A549 treated with DMSO at 1 μM for 4 hours (cell line): Measurements from ENCODE around the gene TRAPPC1. TPM values are rescaled to one million over a fixed set of nuclear protein-coding genes. Genes with fewer than 3 reads are reported as not detected.

ENCODE experiments used
- total RNA-seq: library from RNA; stranded (reverse); fragments of 200-300 nt; extraction: Qiagen RNA extraction; gene quantifications from 5 replicates; pipeline ENCODE4 v1.2.3, GENCODE V29; 2022; ENCODE audit warnings: low read depth

TRAPPC1 gene
- total RNA-seq, result 271 to 324 TPM (median 289 TPM) in 5 replicates

GRCh38 chr17:7931709-7932482, at the start of gene TRAPPC1, which contains the start of gene CNTROB:
Gene TRAPPC1 (minus strand): TSS chr17:7931946. CDS start chr17:7931829, 117 bp downstream.
Gene CNTROB (plus strand): TSS chr17:7932206. CDS start chr17:7933080, 874 bp downstream.

DNA sequence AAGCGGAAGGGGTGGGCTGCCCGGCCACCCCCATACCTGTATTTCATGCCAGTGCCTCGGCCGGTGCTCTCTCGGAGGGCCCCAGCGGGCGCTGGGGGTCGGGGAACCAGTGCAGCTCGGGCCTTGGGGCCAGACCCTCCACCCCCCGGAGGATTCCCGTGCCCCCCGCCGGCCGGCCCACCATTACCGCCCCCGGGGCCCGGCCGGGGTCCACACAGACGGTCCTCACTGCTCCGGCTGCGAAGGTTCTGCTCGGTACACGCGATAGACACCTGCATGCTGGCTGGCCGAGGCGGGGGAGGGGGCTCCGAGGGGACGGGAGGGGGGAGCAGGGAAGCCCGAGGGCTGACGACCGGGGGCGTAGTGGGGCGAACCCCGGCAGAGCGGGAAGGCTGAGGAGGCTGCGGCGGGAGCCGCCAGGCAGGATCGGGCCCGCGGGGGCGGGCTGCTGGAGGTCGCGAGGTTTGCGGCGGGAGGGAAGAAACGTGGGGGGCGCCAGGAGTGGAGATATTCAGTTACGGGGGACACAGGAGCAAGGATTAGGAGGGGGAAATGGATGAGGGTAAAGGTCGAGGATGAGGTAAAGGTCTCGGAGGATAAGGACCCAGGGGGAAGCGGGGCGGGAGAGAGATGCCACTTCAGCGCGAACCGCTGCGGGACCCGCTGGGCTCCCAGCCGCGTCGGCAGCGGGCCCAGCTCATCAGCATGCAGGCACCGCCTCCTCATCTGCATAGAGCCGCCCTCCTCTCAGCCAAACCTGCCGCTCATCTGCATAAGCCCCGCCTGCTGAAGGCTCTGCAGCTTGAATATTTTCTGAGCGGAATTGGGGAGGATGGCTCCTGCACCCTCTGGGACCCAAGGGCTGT, 2.4 kb downstream of the TRAPPC1 start, which contains the start of gene KCNAB3:
Gene KCNAB3 (minus strand): TSS at position 699 of the 866 bp plus-strand sequence. CDS start 421 bp downstream, at position 278.

GRCh38 chr17:7915611-7916384, 15.9 kb downstream of the TRAPPC1 start, which contains the start of gene RNF227:
Gene RNF227 (minus strand): TSS chr17:7916289. CDS start chr17:7916195, 94 bp downstream.

GRCh38 chr17:7888184-7888920, 43.4 kb downstream of the TRAPPC1 start, which contains the start of gene CHD3:
Gene CHD3 (plus strand): TSS chr17:7888789. CDS start chr17:7889001, 212 bp downstream.

Other genes with a start within 250 kb of the TRAPPC1 start
- gene TP53, start 244.5 kb downstream of the TRAPPC1 start, total RNA-seq, result 50.2 to 60.1 TPM (median 56.6 TPM) in 5 replicates
- gene WRAP53, start 243.5 kb downstream of the TRAPPC1 start, total RNA-seq, result 33.2 to 47.3 TPM (median 45.3 TPM) in 5 replicates
- 1.2 to 1.9 TPM (median 1.6 TPM) in 5 replicates for gene EFNB3, start 226.7 kb downstream of the TRAPPC1 start, total RNA-seq
- gene DNAH2, start 214.2 kb downstream of the TRAPPC1 start, total RNA-seq, result 0.01 to 0.09 TPM (median 0.02 TPM) in 5 replicates
- gene KDM6B, start 97.7 kb downstream of the TRAPPC1 start, total RNA-seq, result 17.7 to 24.0 TPM (median 19.0 TPM) in 5 replicates
- 0.57 to 1.7 TPM (median 0.96 TPM) in 5 replicates for gene TMEM88, start 76.9 kb downstream of the TRAPPC1 start, total RNA-seq
- 191 to 232 TPM (median 215 TPM) in 5 replicates for gene NAA38, start 74.4 kb downstream of the TRAPPC1 start, total RNA-seq
- gene CYB5D1, start 73.9 kb downstream of the TRAPPC1 start, total RNA-seq, result 21.2 to 25.1 TPM (median 23.1 TPM) in 5 replicates
- 66.5 to 79.7 TPM (median 70.3 TPM) in 5 replicates for gene CHD3, start 43.2 kb downstream of the TRAPPC1 start, total RNA-seq
- gene RNF227, start 15.7 kb downstream of the TRAPPC1 start, total RNA-seq, result 1.4 to 2.0 TPM (median 1.6 TPM) in 5 replicates
- gene KCNAB3, start 2.1 kb downstream of the TRAPPC1 start, total RNA-seq, result 1.8 to 3.3 TPM (median 2.4 TPM) in 5 replicates
- 37.7 to 45.9 TPM (median 41.4 TPM) in 5 replicates for gene CNTROB, start 260 bp upstream of the TRAPPC1 start, total RNA-seq
- gene GUCY2D, start 70.7 kb upstream of the TRAPPC1 start, total RNA-seq, result not detected in 5 replicates
- not detected in 5 replicates for gene ALOX15B, start 107.1 kb upstream of the TRAPPC1 start, total RNA-seq
- 0.75 to 2.1 TPM (median 1.2 TPM) in 5 replicates for gene ALOX12B, start 155.8 kb upstream of the TRAPPC1 start, total RNA-seq
- gene ALOXE3, start 186.6 kb upstream of the TRAPPC1 start, total RNA-seq, result 5.9 to 9.7 TPM (median 6.4 TPM) in 5 replicates
- 0.63 to 1.6 TPM (median 1.3 TPM) in 5 replicates for gene HES7, start 192.2 kb upstream of the TRAPPC1 start, total RNA-seq
- gene PER1, start 220.5 kb upstream of the TRAPPC1 start, total RNA-seq, result 4.0 to 6.3 TPM (median 4.6 TPM) in 5 replicates
- gene VAMP2, start 231.0 kb upstream of the TRAPPC1 start, total RNA-seq, result 21.5 to 27.7 TPM (median 25.6 TPM) in 5 replicates
- 16.2 to 19.5 TPM (median 18.8 TPM) in 5 replicates for gene TMEM107, start 244.4 kb upstream of the TRAPPC1 start, total RNA-seq